Measurements from ENCODE around the gene ANKDD1B.

DNA sequence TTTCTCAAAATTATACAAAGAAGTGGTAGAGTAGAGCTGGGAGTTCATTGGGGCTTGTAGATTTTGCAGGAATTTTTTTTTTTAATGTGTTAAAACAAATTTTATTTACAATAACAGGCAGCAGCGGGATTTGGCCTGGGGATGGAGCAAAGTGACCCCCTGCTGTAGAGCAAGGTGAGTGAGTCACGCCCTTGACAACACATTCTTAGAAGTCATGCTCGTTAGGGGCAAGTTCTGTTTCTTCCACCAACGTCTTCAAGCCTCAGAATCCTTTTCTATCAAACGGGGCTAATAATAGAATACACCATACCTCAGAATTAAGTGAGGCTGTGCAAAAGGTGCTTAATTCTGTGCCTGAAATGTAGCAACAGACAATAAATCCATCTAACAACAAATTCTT is 1.1 kb upstream of the ANKDD1B start:
- no peak for TF ChIP-seq CTCF (IDR thresholded peaks at IDR 0.05)
- TF ChIP-seq TCF7L2 (IDR thresholded peaks at IDR 0.05; ENCODE audit: low read depth, low read length), result no peak

Data from Panc1 (cell line).